Mesenchymal stem cell (in vitro differentiated cells and primary cell): ENCODE data around the gene AK5.

Experiments used
- DNase-seq: peaks from one replicate; pipeline ENCODE4 v3.0.0-alpha.2; 2013
- H2AFZ ChIP-seq: one replicate; pipeline ENCODE4 v1.6.1; 2013; ENCODE audit warnings: low read depth, mild to moderate bottlenecking, control low read depth, inconsistent platforms, low read length, moderate library complexity
- H2AK5ac ChIP-seq: 2 replicates; pipeline ENCODE4 v1.6.1; 2013; ENCODE audit warnings: low read length, moderate library complexity, mild to moderate bottlenecking, inconsistent platforms; ENCODE audit not compliant: severe bottlenecking
- H2BK120ac ChIP-seq: one replicate; pipeline ENCODE4 v1.6.1; 2013; ENCODE audit warnings: low read depth, mild to moderate bottlenecking, inconsistent platforms, low read length, moderate library complexity
- H2BK12ac ChIP-seq, 2 experiments: one replicate each; pipeline ENCODE4 v1.6.1; 2013; ENCODE audit warnings: inconsistent platforms in 2 of 2, low read length in 2 of 2, mild to moderate bottlenecking in 2 of 2, moderate library complexity in 2 of 2, control low read depth in 1 of 2
- H2BK15ac ChIP-seq: one replicate; pipeline ENCODE4 v1.6.1; 2013; ENCODE audit warnings: mild to moderate bottlenecking, low read depth, inconsistent platforms; ENCODE audit not compliant: poor library complexity, severe bottlenecking
- H2BK5ac ChIP-seq: 2 replicates; pipeline ENCODE4 v1.6.1; 2013; ENCODE audit warnings: low read depth, mild to moderate bottlenecking, low read length, control low read depth, inconsistent platforms; ENCODE audit not compliant: poor library complexity, severe bottlenecking
- H3K14ac ChIP-seq, 2 experiments: one replicate each; pipeline ENCODE4 v1.6.1; 2013; ENCODE audit warnings: inconsistent platforms in 2 of 2, low read length in 2 of 2, control low read depth in 1 of 2, mild to moderate bottlenecking in 1 of 2, moderate library complexity in 1 of 2
- H3K18ac ChIP-seq, 2 experiments: one replicate each; pipeline ENCODE4 v1.6.1; 2013; ENCODE audit warnings: inconsistent platforms in 2 of 2, low read length in 2 of 2, control low read depth in 1 of 2, low read depth in 1 of 2, mild to moderate bottlenecking in 1 of 2
- H3K23ac ChIP-seq, 2 experiments: one replicate each; pipeline ENCODE4 v1.6.1; 2013; ENCODE audit warnings: inconsistent platforms in 2 of 2, low read length in 2 of 2, mild to moderate bottlenecking in 2 of 2, moderate library complexity in 2 of 2, control low read depth in 1 of 2
- H3K27ac ChIP-seq: 2 replicates; pipeline ENCODE4 v1.5.1; 2013; ENCODE audit warnings: mild to moderate bottlenecking, moderate library complexity, low read length, control low read depth, inconsistent platforms; ENCODE audit not compliant: poor library complexity, severe bottlenecking
- H3K27me3 ChIP-seq, 2 experiments: 2 replicates each; pipeline versions ENCODE4 v1.6.1 to v1.7.0; 2013; ENCODE audit warnings: low read length in 2 of 2, mild to moderate bottlenecking in 2 of 2, moderate library complexity in 2 of 2, control low read depth in 1 of 2, inconsistent platforms in 1 of 2; ENCODE audit not compliant: control insufficient read depth in 1 of 2, insufficient read depth in 1 of 2
- H3K36me3 ChIP-seq, 2 experiments: 2 replicates each; pipeline versions ENCODE4 v1.6.1 to v1.7.0; 2013; ENCODE audit warnings: low read length in 2 of 2, control low read depth in 1 of 2, inconsistent platforms in 1 of 2, low read depth in 1 of 2, mild to moderate bottlenecking in 1 of 2; ENCODE audit not compliant: insufficient read depth in 2 of 2, control insufficient read depth in 1 of 2
- H3K4ac ChIP-seq, 2 experiments: one replicate each; pipeline ENCODE4 v1.6.1; 2013; ENCODE audit warnings: inconsistent platforms in 2 of 2, low read length in 2 of 2, mild to moderate bottlenecking in 2 of 2, moderate library complexity in 2 of 2, control low read depth in 1 of 2, low read depth in 1 of 2
- H3K4me1 ChIP-seq: 2 replicates; pipeline ENCODE4 v1.6.1; 2013; ENCODE audit warnings: low read depth, low read length, control low read depth; ENCODE audit not compliant: control insufficient read depth, insufficient read depth
- H3K4me2 ChIP-seq: 2 replicates; pipeline ENCODE4 v1.6.1; 2013; ENCODE audit warnings: low read length, mild to moderate bottlenecking, inconsistent platforms; ENCODE audit not compliant: poor library complexity, severe bottlenecking
- H3K4me3 ChIP-seq, 2 experiments: 2 replicates each; pipeline versions ENCODE4 v1.5.1 to v1.7.0; 2013; ENCODE audit warnings: low read length in 2 of 2, mild to moderate bottlenecking in 2 of 2, control low read depth in 1 of 2, low read depth in 1 of 2; ENCODE audit not compliant: insufficient read depth in 1 of 2
- H3K79me1 ChIP-seq: replicated peaks from 2 replicates; pipeline ENCODE4 v1.6.1; 2013; ENCODE audit warnings: mild to moderate bottlenecking, control low read depth, low read length, inconsistent platforms; ENCODE audit not compliant: poor library complexity, severe bottlenecking
- H3K9ac ChIP-seq: 2 replicates; pipeline ENCODE4 v1.7.0; 2013; ENCODE audit warnings: mild to moderate bottlenecking, low read length, moderate library complexity
- H3K9me3 ChIP-seq: 2 replicates; pipeline ENCODE4 v1.7.0; 2013; ENCODE audit warnings: mild to moderate bottlenecking, low read length; ENCODE audit not compliant: control insufficient read depth
- H4K8ac ChIP-seq: one replicate; pipeline ENCODE4 v1.6.1; 2013; ENCODE audit warnings: inconsistent platforms, mild to moderate bottlenecking, low read length, moderate library complexity
- H4K91ac ChIP-seq: one replicate; pipeline ENCODE4 v1.6.1; 2013; ENCODE audit warnings: mild to moderate bottlenecking, low read length, inconsistent platforms
- WGBS: methylation state at CpG from one replicate; pipeline ENCODE4 v1.1.7; 2013; ENCODE audit warnings: mixed read lengths; 5-methylcytosine and 5-hydroxymethylcytosine counted together

AK5 gene

DNA sequence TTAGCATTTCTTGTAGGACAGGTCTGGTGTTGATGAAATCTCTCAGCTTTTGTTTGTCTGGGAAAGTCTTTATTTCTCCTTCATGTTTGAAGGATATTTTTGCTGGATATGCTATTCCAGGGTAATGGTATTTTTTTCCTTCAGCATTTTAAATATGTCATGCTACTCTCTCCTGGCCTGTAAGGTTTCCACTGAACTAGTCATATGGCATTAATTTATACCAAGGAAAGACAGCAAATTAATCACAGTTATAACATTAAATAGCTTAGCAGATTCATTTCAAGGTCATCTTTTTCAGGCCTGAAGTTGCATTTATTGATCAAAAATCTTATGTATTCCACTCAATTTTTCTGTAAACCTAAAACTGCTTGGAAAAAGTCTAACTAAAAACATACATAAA is 54.9 kb downstream of the AK5 start:
- DNase-seq: no peak
- no peak overlapping the region for H2BK5ac ChIP-seq
- no peak overlapping the region for H3K27ac ChIP-seq
- no peak overlapping the region for H2BK15ac ChIP-seq
- no peak overlapping the region for H2AK5ac ChIP-seq
- H3K4me1 ChIP-seq: peaks cover 3% of the 10 kb centered on the region
- no peak overlapping the region for H3K18ac ChIP-seq
- H3K9ac ChIP-seq: no peak overlapping the region
- no peak overlapping the region for H3K4me3 ChIP-seq
- no peaks in the 10 kb centered on the region for H3K27me3 ChIP-seq
- H2BK12ac ChIP-seq: no peak overlapping the region
- peaks cover 14% of the 10 kb centered on the region for H3K79me1 ChIP-seq
- no peak overlapping the region for H2BK120ac ChIP-seq
- no peak overlapping the region for H2AFZ ChIP-seq
- peaks cover 4% of the 10 kb centered on the region for H3K9me3 ChIP-seq
- peaks cover 0 to 6% of the 10 kb centered on the region in 2 experiments for H3K36me3 ChIP-seq
- H3K4me2 ChIP-seq: no peak overlapping the region
- no peak overlapping the region for H4K8ac ChIP-seq
- H4K91ac ChIP-seq: no peak overlapping the region
- no peak overlapping the region for H3K4ac ChIP-seq
- H3K14ac ChIP-seq: no peak overlapping the region
- H3K23ac ChIP-seq: no peak overlapping the region

DNA sequence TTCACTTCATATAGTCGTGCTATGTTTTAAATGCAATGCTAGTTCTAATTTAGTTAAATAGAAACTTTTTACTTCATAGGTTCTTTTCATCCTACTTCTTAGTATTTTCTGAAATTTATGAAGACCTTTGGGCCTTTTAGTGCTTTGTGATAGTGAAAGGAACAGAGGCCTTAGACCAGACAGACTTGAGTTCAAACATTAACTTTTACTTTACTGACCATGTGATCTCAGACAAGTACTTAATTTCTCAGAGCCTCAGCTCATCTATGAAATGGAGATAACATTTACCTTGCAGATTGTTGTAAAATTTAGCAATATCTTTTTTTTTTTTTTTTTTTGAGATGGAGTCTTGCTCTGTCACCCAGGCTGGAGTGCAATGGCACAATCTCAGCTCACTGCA is 57.5 kb downstream of the AK5 start:
- H2AFZ ChIP-seq: no peak overlapping the region
- H3K4me1 ChIP-seq: peaks cover 3% of the 10 kb centered on the region
- no peak overlapping the region for H3K9ac ChIP-seq
- H3K18ac ChIP-seq: no peak overlapping the region
- no peak overlapping the region for H3K4ac ChIP-seq
- DNase-seq: no peak
- no peaks in the 10 kb centered on the region for H3K9me3 ChIP-seq
- no peak overlapping the region for H4K8ac ChIP-seq
- no peak overlapping the region for H2BK5ac ChIP-seq
- H4K91ac ChIP-seq: no peak overlapping the region
- no peak overlapping the region for H2BK12ac ChIP-seq
- no peak overlapping the region for H2BK120ac ChIP-seq
- no peak overlapping the region for H3K23ac ChIP-seq
- H3K14ac ChIP-seq: no peak overlapping the region
- H3K4me2 ChIP-seq: no peak overlapping the region
- H3K79me1 ChIP-seq: peaks cover 14% of the 10 kb centered on the region
- H3K4me3 ChIP-seq: no peak overlapping the region
- H2AK5ac ChIP-seq: no peak overlapping the region
- peaks cover 0 to 6% of the 10 kb centered on the region in 2 experiments for H3K36me3 ChIP-seq
- H3K27me3 ChIP-seq: no peaks in the 10 kb centered on the region
- H3K27ac ChIP-seq: peak overlapping the region; percentile 5
- WGBS: no CpG with 5 or more reads among the region's 1 CpG
- H2BK15ac ChIP-seq: no peak overlapping the region

GRCh38 chr1:77341195-77341594 is 59.4 kb downstream of the AK5 start:
- no peak overlapping the region for H2AFZ ChIP-seq
- no peak overlapping the region for H2BK15ac ChIP-seq
- H3K18ac ChIP-seq: no peak overlapping the region
- DNase-seq: no peak
- no peak overlapping the region for H3K4ac ChIP-seq
- peaks cover 3% of the 10 kb centered on the region for H3K4me1 ChIP-seq
- no peak overlapping the region for H2BK5ac ChIP-seq
- peaks cover 0 to 6% of the 10 kb centered on the region in 2 experiments for H3K36me3 ChIP-seq
- no peak overlapping the region for H3K27ac ChIP-seq
- 97% methylated on average over 4 of the region's 4 CpGs for WGBS
- H3K4me3 ChIP-seq: no peak overlapping the region
- no peak overlapping the region for H2BK120ac ChIP-seq
- H3K14ac ChIP-seq: no peak overlapping the region
- H3K9ac ChIP-seq: no peak overlapping the region
- no peak overlapping the region for H3K23ac ChIP-seq
- no peak overlapping the region for H2AK5ac ChIP-seq
- H3K79me1 ChIP-seq: peaks cover 13% of the 10 kb centered on the region
- no peak overlapping the region for H4K91ac ChIP-seq
- no peak overlapping the region for H2BK12ac ChIP-seq
- H3K9me3 ChIP-seq: no peaks in the 10 kb centered on the region
- H3K27me3 ChIP-seq: no peaks in the 10 kb centered on the region
- H4K8ac ChIP-seq: no peak overlapping the region
- H3K4me2 ChIP-seq: no peak overlapping the region

GRCh38 chr1:77342745-77343144 is 60.9 kb downstream of the AK5 start:
- H3K4ac ChIP-seq: no peak overlapping the region
- no peak overlapping the region for H3K4me2 ChIP-seq
- no peak overlapping the region for H3K27ac ChIP-seq
- peaks cover 2 to 6% of the 10 kb centered on the region in 2 experiments for H3K36me3 ChIP-seq
- no peak overlapping the region for H3K23ac ChIP-seq
- H3K4me1 ChIP-seq: peaks cover 3% of the 10 kb centered on the region
- no peak overlapping the region for H3K18ac ChIP-seq
- no peak overlapping the region for H3K9ac ChIP-seq
- DNase-seq: no peak
- H3K14ac ChIP-seq: no peak overlapping the region
- H2BK5ac ChIP-seq: no peak overlapping the region
- H2AK5ac ChIP-seq: no peak overlapping the region
- no peak overlapping the region for H4K8ac ChIP-seq
- H3K4me3 ChIP-seq: no peak overlapping the region
- no peak overlapping the region for H2AFZ ChIP-seq
- no peaks in the 10 kb centered on the region for H3K27me3 ChIP-seq
- H2BK120ac ChIP-seq: no peak overlapping the region
- no peak overlapping the region for H2BK15ac ChIP-seq
- H2BK12ac ChIP-seq: no peak overlapping the region
- H3K79me1 ChIP-seq: peaks cover 13% of the 10 kb centered on the region
- H3K9me3 ChIP-seq: no peaks in the 10 kb centered on the region
- H4K91ac ChIP-seq: no peak overlapping the region
